Measurements from ENCODE around the gene SETD7.
"Not testable (repeated sequence)": the region's sequence is repeated elsewhere in the genome, so short reads cannot be mapped to it uniquely, and the experiment has no call there.

Gene SETD7

GRCh38 chr4:139451997-139452396 lies 104.0 kb downstream of the SETD7 start:
- Histone ChIP-seq H2AFZ (ENCODE audit: low read length) (no peak overlapping the region), H3K9ac (ENCODE audit: low read length) (peak overlapping the region; percentile 76), H4K20me1 (ENCODE audit: insufficient read depth, low read length) (no peaks in the 10 kb centered on the region), H3K36me3 (ENCODE audit: insufficient read depth, low read length) (no peaks in the 10 kb centered on the region), H3K79me2 (ENCODE audit: insufficient read depth, low read length) (peaks cover 33% of the 10 kb centered on the region), H3K9me3 (ENCODE audit: low read length) (no peaks in the 10 kb centered on the region), H3K27me3 (ENCODE audit: insufficient read depth, low read length) (no peaks in the 10 kb centered on the region), H3K4me3 (ENCODE audit: low read depth, low read length, poor library complexity, severe bottlenecking) (peak overlapping the region; percentile 89), H3K4me2 (ENCODE audit: low read length) (peak overlapping the region; percentile 97), H3K9me2 (ENCODE audit: low read depth, low read length) (no peaks in the 10 kb centered on the region), H3F3A (ENCODE audit: insufficient read depth, low read length) (no peaks in the 10 kb centered on the region), H3K27ac (ENCODE audit: low read depth, low read length, poor library complexity, severe bottlenecking) (peak overlapping the region; percentile 85), H3K4me1 (ENCODE audit: insufficient read depth, low read length, severe bottlenecking) (peaks cover 38% of the 10 kb centered on the region)
- TF ChIP-seq EZH2 (IDR thresholded peaks at IDR 0.05; ENCODE audit: borderline replicate concordance, low read length) (no peak), CTCF (IDR thresholded peaks at IDR 0.05; ENCODE audit: low read length) (no peak)

- Histone ChIP-seq H3K27ac (ENCODE audit: low read depth, low read length, poor library complexity, severe bottlenecking) (no peak overlapping the region), H3K27me3 (ENCODE audit: insufficient read depth, low read length) (no peaks in the 10 kb centered on the region)
Measured at GRCh38 chr4:139450586-139450985, 105.4 kb downstream of the SETD7 start.

GRCh38 chr4:139447078-139447477 lies 108.9 kb downstream of the SETD7 start:
- H3K27ac ChIP-seq (ENCODE audit: low read depth, low read length, poor library complexity, severe bottlenecking); H3K27me3 ChIP-seq (ENCODE audit: insufficient read depth, low read length); H3K36me3 ChIP-seq (ENCODE audit: insufficient read depth, low read length); H3K79me2 ChIP-seq (ENCODE audit: insufficient read depth, low read length); H3K9ac ChIP-seq (ENCODE audit: low read length); H3F3A ChIP-seq (ENCODE audit: insufficient read depth, low read length); H4K20me1 ChIP-seq (ENCODE audit: insufficient read depth, low read length); H3K9me2 ChIP-seq (ENCODE audit: low read depth, low read length); H3K4me3 ChIP-seq (ENCODE audit: low read depth, low read length, poor library complexity, severe bottlenecking); H3K4me1 ChIP-seq (ENCODE audit: insufficient read depth, low read length, severe bottlenecking); H3K9me3 ChIP-seq (ENCODE audit: low read length); H2AFZ ChIP-seq (ENCODE audit: low read length); H3K4me2 ChIP-seq (ENCODE audit: low read length): not testable (repeated sequence)

More at GRCh38 chr4:139450586-139450985, 105.4 kb downstream of the SETD7 start:
- Histone ChIP-seq H3K4me3 (ENCODE audit: low read depth, low read length, poor library complexity, severe bottlenecking) (no peak overlapping the region), H4K20me1 (ENCODE audit: insufficient read depth, low read length) (no peaks in the 10 kb centered on the region), H3K4me1 (ENCODE audit: insufficient read depth, low read length, severe bottlenecking) (peaks cover 23% of the 10 kb centered on the region), H3K9ac (ENCODE audit: low read length) (no peak overlapping the region), H3F3A (ENCODE audit: insufficient read depth, low read length) (no peaks in the 10 kb centered on the region), H3K4me2 (ENCODE audit: low read length) (no peak overlapping the region), H3K79me2 (ENCODE audit: insufficient read depth, low read length) (peaks cover 19% of the 10 kb centered on the region), H3K9me3 (ENCODE audit: low read length) (no peaks in the 10 kb centered on the region), H2AFZ (ENCODE audit: low read length) (no peak overlapping the region), H3K36me3 (ENCODE audit: insufficient read depth, low read length) (no peaks in the 10 kb centered on the region), H3K9me2 (ENCODE audit: low read depth, low read length) (no peaks in the 10 kb centered on the region)
- TF ChIP-seq CTCF (IDR thresholded peaks at IDR 0.05; ENCODE audit: low read length) = no peak
- TF ChIP-seq EZH2 (IDR thresholded peaks at IDR 0.05; ENCODE audit: borderline replicate concordance, low read length) = no peak

Data from OCI-LY1 (cell line).